Stimulated activated CD4-positive, alpha-beta T cell treated with anti-CD3 and anti-CD28 coated beads, Interleukin-2, amount 100 ng/mL, for 48 hours (primary cell): Measurements from ENCODE around the gene WFS1.

Source experiments
- DNase-seq, 2 donors: peaks; one replicate each; pipeline ENCODE4 v3.0.0-alpha.2; 2020

The WFS1 gene

GRCh38 chr4:6301732-6302442, 32.2 kb downstream of the WFS1 start:
- DNase-seq: no peak

GRCh38 chr4:6302869-6303268, 33.2 kb downstream of the WFS1 start:
- no peak for DNase-seq

GRCh38 chr4:6303943-6304342, 34.3 kb downstream of the WFS1 start:
- DNase-seq: no peak

DNA sequence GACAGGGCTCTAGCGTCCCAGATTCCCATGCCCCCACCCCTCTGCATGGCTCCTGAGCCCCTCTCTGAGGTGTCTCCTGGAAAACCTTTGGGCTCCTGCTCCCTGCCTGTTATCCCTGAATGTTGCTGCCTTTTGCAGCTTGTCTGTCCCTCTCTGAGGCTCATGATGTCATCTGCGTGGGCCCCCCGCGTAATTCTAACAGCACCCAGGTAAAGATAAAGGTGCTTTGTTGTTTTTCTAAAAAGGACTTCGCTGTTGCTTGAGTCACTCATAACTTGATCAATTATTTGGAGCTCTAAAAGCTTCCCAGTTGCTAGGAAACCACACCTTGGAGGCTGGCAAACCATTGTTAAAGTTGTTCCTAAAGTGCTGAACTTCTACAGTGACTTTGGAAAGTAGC, 36.6 kb downstream of the WFS1 start:
- DNase-seq: no peak

GRCh38 chr4:6307230-6307629, 37.6 kb downstream of the WFS1 start:
- DNase-seq: no peak

- no peak for DNase-seq
Measured at GRCh38 chr4:6307891-6308290, 38.2 kb downstream of the WFS1 start.

- no peak for DNase-seq
Measured at GRCh38 chr4:6308899-6309643, 39.4 kb downstream of the WFS1 start.

GRCh38 chr4:6309777-6310176, 40.1 kb downstream of the WFS1 start:
- DNase-seq: no peak

DNA sequence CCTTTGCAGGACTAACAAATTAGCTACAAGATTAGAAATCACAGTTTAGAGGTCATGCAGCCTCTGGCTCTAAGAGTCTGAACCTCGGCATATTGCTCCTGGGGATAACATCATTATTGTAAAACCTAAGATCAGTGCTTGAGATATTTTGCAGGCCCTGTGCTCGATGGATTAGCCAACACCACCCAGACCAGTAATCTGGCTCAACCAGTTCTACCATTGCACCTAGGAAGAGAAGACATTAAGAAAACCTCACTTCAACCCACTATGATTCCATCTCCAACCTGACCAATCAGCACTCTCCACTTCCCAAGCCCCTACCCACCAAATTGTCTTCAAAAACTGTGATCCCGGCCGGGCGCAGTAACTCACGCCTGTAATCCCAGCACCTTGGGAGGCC, 43.6 kb downstream of the WFS1 start:
- DNase-seq: no peak

GRCh38 chr4:6316461-6317003, 46.9 kb downstream of the WFS1 start:
- DNase-seq: no peak

GRCh38 chr4:6318206-6318605, 48.6 kb downstream of the WFS1 start:
- DNase-seq: no peak

DNA sequence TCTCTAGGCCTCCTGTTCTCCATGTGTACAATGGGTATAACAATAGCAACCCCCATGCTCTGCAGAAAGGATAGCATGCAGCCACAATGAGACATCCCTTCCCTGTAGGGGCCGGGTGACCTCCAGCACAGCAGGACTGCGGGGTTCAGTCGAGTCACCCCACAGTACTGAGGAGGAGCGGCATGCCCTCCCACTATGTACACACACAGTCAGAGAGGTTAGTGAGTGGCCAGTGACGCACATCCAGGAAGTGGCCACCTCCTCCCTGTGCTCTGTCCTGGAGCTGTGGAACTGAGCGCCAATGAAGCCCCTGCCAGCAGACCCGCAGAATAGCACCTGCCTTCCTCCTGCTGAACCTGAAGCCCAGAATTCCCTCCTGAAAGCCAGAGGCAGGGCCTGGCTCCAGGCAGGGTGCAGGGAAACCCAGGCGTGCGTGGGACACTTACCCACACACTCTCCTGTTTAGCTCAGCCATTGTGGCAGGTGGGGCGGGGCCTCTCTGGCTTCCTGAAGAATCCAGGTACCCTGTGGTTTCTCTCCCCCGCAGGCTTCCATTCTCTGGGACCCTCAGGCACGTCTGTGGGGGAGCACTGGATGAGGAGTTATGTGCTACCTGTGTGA, 50.0 kb downstream of the WFS1 start:
- DNase-seq: no peak

DNA sequence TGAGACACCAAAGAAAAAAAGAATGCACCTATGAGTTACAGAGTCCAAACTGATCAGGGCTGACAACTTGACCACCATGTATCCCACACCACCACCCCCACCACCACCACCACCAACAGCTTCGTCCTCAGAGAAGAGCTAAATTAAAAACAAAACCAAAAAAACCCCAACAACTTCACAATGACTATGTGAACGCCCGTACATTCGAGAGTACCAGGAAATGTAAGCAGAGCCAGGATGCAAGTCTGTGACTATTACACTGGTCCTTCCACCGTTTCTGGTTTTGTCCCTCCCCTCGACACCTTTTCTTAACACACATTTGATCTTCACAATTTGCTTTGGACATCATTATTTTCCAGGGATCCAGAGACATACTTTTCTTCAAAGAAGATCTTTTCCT, 51.0 kb downstream of the WFS1 start:
- DNase-seq: no peak

GRCh38 chr4:6321361-6321760, 51.7 kb downstream of the WFS1 start:
- DNase-seq: no peak

DNA sequence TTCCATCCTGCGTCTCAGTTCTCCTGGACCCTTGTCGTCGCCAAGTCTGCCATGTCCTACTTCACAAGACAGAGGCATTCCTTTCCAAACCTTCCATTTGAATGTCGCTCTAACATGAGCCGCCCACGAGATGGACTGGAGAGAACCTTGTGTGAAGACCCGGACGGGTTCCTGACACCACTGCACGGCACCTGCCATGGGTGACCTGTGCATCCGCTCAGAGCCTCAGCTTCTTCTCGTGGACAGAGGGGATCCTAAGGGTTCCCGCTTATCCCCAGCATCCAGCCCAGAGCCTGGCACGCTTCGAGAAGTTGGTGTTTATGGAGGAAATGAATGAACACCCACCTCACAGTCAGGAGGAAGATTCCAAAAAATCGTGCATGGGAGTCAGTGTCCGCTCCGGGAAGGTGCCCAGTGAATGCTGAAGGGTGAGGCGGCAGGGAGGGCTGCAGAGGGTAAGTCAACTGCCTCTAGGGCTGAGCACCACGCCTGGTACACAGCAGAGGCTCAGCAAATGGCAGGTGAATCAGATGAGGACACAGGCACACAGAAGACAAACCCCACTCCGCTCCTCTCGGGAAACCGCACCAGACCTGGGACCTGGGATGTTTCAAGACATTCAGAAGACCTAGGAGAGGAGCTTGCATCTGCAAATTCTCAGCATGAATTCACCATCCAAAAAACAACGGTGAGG, 52.6 kb downstream of the WFS1 start:
- no peak for DNase-seq

GRCh38 chr4:6322761-6323566, 53.3 kb downstream of the WFS1 start:
- DNase-seq: no peak

DNA sequence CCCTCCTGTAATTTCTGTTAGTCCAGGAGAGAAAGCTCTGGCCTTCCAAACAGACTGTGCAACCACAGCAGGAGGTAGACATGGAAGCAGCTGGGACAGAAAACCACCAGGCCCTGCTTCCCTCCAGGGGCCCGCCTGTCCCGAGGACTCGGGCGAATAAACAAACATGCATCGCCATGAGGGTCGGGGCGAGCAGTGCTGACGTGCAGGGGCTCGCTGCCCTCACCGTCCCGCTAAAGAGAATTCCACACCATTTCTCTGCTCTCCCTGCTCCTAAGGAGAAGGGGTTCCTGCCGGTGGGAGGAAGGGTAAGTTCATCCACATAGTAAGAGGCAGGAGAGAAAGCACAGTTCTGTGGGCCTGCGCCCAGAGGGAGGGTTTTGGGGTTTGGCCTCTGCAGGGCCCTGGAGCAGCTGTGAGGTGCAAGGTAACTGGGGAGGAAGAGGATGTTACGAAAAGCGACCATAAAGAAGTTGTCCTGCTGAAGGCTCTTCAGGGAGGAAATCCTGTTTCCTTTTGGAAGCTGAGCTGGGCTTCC, 54.9 kb downstream of the WFS1 start:
- no peak for DNase-seq

DNA sequence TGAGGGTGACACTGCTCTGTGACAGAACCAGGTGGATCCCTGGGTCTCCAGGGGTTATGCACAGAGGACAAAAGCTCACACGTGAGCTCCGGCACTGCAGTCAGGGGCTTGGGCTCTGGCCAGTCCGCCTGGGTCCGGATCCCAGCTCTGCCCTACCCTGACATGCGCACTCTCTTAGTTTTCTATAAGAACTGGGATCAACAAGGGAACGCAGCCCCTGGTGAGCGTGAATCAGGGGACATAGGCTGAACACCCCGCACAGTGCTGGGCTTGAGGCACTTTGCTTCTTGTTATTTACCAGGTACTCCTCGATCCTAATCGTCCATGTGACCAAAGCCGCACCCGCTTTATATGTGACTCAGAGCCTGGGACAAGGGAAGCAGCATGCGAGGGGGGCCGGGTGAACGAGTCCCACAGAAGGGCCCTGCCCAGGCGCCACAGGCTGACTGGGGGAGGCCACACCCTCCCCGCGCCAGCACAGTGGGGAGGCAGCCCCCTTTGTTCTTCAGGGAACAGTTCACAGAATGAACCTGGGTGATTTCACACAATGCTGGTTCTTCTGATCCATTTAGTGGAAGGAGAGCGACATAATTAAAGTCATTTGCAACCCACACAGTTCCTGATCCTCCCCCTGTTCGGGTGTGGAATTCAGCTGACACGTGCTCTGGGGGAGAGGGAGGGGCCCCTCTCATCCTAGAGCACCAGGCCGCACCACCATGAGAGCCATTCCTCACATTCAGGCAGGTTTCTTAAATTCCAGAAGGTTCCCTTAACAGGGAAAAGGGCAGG, 55.5 kb downstream of the WFS1 start:
- DNase-seq: no peak

GRCh38 chr4:6325788-6326290, 56.2 kb downstream of the WFS1 start:
- DNase-seq: no peak

DNA sequence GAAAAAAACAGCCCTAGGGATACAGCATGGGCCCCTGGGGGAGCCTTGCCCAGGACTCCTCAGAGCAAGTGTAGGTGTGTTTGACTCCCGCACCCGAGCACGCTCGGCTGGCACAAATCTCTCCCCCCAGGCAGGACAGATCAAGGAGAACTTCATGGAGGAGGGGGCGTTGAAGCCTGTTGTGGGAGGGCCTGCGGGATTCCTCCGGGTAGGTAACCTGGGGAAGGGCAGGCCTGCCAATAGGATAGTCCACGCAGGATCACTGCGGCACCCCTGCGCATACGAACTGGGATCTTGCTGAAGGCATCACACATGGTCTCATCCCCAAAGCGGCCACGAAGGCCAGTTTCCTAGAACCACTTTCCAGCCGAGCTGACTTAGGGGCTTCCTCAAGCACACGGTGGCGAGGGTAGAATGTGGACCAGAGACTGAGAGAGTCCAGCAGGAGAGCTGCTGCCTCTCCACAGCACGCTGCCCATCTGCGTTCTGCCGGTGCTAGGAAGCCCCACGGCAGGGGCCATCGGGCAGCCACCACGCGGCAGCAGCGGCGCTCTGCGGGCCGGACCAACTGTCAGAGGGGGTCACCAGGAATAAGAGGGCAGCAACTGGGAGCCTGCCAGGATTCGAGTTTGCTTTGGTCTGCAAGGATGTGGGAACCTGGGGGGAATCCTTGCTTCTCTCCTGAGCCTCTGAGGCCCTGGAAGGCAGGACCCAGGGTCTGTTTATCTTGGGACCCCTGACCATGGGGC, 56.8 kb downstream of the WFS1 start:
- DNase-seq: no peak
